IMR-90 (cell line): ENCODE measurements around the gene ASTN2. TPM values are rescaled to one million over a fixed set of nuclear protein-coding genes. Genes with fewer than 3 reads are reported as not detected.
A peak's percentile ranks its signal among the peaks of the same experiment; 100 is the strongest.

ENCODE experiments used
- ATAC-seq: fragments of 200-7000 bp; cut with Tn5 transposase; 2 replicates; pipeline ENCODE4 v1.9.1; 2020; ENCODE audit warnings: low read depth, mild to moderate bottlenecking, moderate library complexity
- BruUV-seq: library from RNA; stranded (reverse); fragments of 400-500 nt; replicated peaks from 2 replicates; lab custom pipeline; 2021; lab: Mats Ljungman, UMichigan
- CTCF ChIA-PET: fragments of 300-600 bp; formaldehyde crosslinking; extraction: SDS; loops from one replicate; lab custom pipeline; 2021; ENCODE audit warnings: antibody characterized with exemption; lab: Yijun Ruan, JAX
- POLR2A ChIA-PET: fragments of 300-600 bp; sonication (Branson Sonifier 250); formaldehyde crosslinking; loops from one replicate; lab custom pipeline; 2022; ENCODE audit warnings: antibody characterized with exemption; ENCODE audit not compliant: unreplicated experiment; lab: Charles Lee
- DNase-seq: peaks from one replicate; pipeline ENCODE4 v3.0.0; 2013
- H2AFZ ChIP-seq: replicated peaks from 2 replicates; pipeline ENCODE3; 2013; ENCODE audit warnings: low read length, mild to moderate bottlenecking; ENCODE audit not compliant: poor library complexity
- H2AK5ac ChIP-seq: 2 replicates; pipeline ENCODE4 v1.6.1; 2013; ENCODE audit warnings: low read depth, low read length, inconsistent platforms
- H2AK9ac ChIP-seq: replicated peaks from 2 replicates; pipeline ENCODE3; 2013; ENCODE audit warnings: mild to moderate bottlenecking, low read depth, low read length, moderate library complexity; ENCODE audit not compliant: poor library complexity
- H2BK120ac ChIP-seq: 2 replicates; pipeline ENCODE4 v1.6.1; 2013; ENCODE audit warnings: low read depth, low read length, inconsistent platforms
- H2BK15ac ChIP-seq: 3 replicates; pipeline ENCODE4 v1.6.1; 2013; ENCODE audit warnings: low read depth, low read length, inconsistent platforms
- H2BK20ac ChIP-seq: 2 replicates; pipeline ENCODE4 v1.6.1; 2013; ENCODE audit warnings: low read depth, mild to moderate bottlenecking, inconsistent platforms, low read length, moderate library complexity
- H2BK5ac ChIP-seq: 2 replicates; pipeline ENCODE4 v1.6.1; 2013; ENCODE audit warnings: mild to moderate bottlenecking, low read depth, low read length, inconsistent platforms; ENCODE audit not compliant: poor library complexity, severe bottlenecking
- H3K14ac ChIP-seq: replicated peaks from 2 replicates; pipeline ENCODE4 v1.6.1; 2013; ENCODE audit warnings: low read depth, low read length, inconsistent platforms
- H3K18ac ChIP-seq: 2 replicates; pipeline ENCODE4 v1.6.1; 2013; ENCODE audit warnings: low read depth, low read length, control low read depth
- H3K23ac ChIP-seq: 2 replicates; pipeline ENCODE4 v1.6.1; 2013; ENCODE audit warnings: low read depth, low read length, inconsistent platforms
- H3K27ac ChIP-seq: 2 replicates; pipeline ENCODE4 v1.5.1; 2013; ENCODE audit warnings: mild to moderate bottlenecking, control low read depth, low read length; ENCODE audit not compliant: insufficient read depth
- H3K27me3 ChIP-seq: 2 replicates; pipeline ENCODE4 v1.6.1; 2013; ENCODE audit warnings: low read length; ENCODE audit not compliant: control insufficient read depth, insufficient read depth
- H3K36me3 ChIP-seq: 2 replicates; pipeline ENCODE4 v1.6.1; 2013; ENCODE audit warnings: low read length, mixed read lengths; ENCODE audit not compliant: control insufficient read depth, insufficient read depth
- H3K4ac ChIP-seq: 2 replicates; pipeline ENCODE4 v1.6.1; 2013; ENCODE audit warnings: low read depth, low read length, inconsistent platforms
- H3K4me1 ChIP-seq: 2 replicates; pipeline ENCODE4 v1.6.1; 2013; ENCODE audit warnings: low read length, mixed read lengths; ENCODE audit not compliant: control insufficient read depth, insufficient read depth
- H3K4me2 ChIP-seq: 2 replicates; pipeline ENCODE4 v1.6.1; 2013; ENCODE audit warnings: low read depth, mild to moderate bottlenecking, control low read depth, low read length, moderate library complexity
- H3K4me3 ChIP-seq: 2 replicates; pipeline ENCODE4 v1.5.1; 2013; ENCODE audit warnings: low read depth, mild to moderate bottlenecking, control low read depth, low read length, moderate library complexity; ENCODE audit not compliant: insufficient read depth
- H3K56ac ChIP-seq: 2 replicates; pipeline ENCODE4 v1.6.1; 2013; ENCODE audit warnings: low read length, inconsistent platforms; ENCODE audit not compliant: insufficient read depth; ENCODE audit errors: extremely low read depth
- H3K79me1 ChIP-seq, 2 experiments: 2 replicates each; pipeline ENCODE4 v1.6.1; 2013; ENCODE audit warnings: low read length in 2 of 2, inconsistent platforms in 1 of 2, low read depth in 1 of 2
- H3K9ac ChIP-seq: 2 replicates; pipeline ENCODE4 v1.6.1; 2013; ENCODE audit warnings: low read depth, low read length, control low read depth
- H3K9me1 ChIP-seq: 2 replicates; pipeline ENCODE4 v1.6.1; 2013; ENCODE audit warnings: low read length, inconsistent platforms; ENCODE audit not compliant: insufficient read depth
- H3K9me3 ChIP-seq: 2 replicates; pipeline ENCODE4 v1.6.1; 2013; ENCODE audit warnings: low read length; ENCODE audit not compliant: control insufficient read depth, insufficient read depth
- H4K20me1 ChIP-seq: 2 replicates; pipeline ENCODE4 v1.6.1; 2013; ENCODE audit warnings: low read length, inconsistent platforms; ENCODE audit not compliant: insufficient read depth
- H4K5ac ChIP-seq: 2 replicates; pipeline ENCODE4 v1.6.1; 2013; ENCODE audit warnings: mild to moderate bottlenecking, low read depth, low read length, control low read depth
- H4K8ac ChIP-seq, 2 experiments: 2 replicates each; pipeline ENCODE4 v1.6.1; 2013; ENCODE audit warnings: low read depth in 2 of 2, low read length in 2 of 2, control low read depth in 1 of 2, inconsistent platforms in 1 of 2
- H4K91ac ChIP-seq: 2 replicates; pipeline ENCODE4 v1.6.1; 2013; ENCODE audit warnings: low read depth, low read length, inconsistent platforms; ENCODE audit not compliant: insufficient read depth
- MAFK ChIP-seq: IDR thresholded peaks from 2 replicates; pipeline ENCODE4 v1.6.1; 2012; ENCODE audit warnings: low read depth, low read length, improper control_type of control experiment
- NFE2L2 ChIP-seq: fragments of 150-350 bp; IDR thresholded peaks from 2 replicates; pipeline ENCODE4 v1.6.1; 2016; ENCODE audit warnings: low read depth, mild to moderate bottlenecking, low read length
- dilution Hi-C: fragments of 300-500 bp; cut with HindIII; formaldehyde crosslinking; loops from one replicate; pipeline ENCODE4 v1.14.3; 2018; ENCODE audit warnings: low sequenced_read_pairs; ENCODE audit not compliant: unreplicated experiment
- in situ Hi-C: fragments of 300-500 bp; cut with MboI; formaldehyde crosslinking; loops from 3 replicates; pipeline ENCODE4 v1.14.3; 2019; ENCODE audit warnings: low sequenced_read_pairs, inconsistent platforms, mixed read lengths
- intact Hi-C: fragments of 100-400 bp; cut with micrococcal nuclease; formaldehyde crosslinking; loops from 2 replicates; pipeline ENCODE4 v1.10.0; 2022
- polyA plus RNA-seq, 3 experiments: library from polyadenylated mRNA; depleted of rRNA; stranded (reverse); fragments of >200 nt; gene quantifications; 2 replicates each; pipeline ENCODE4 v1.2.3, GENCODE V29; 2012; ENCODE audit warnings: low replicate concordance in 1 of 3
- total RNA-seq: library from RNA; depleted of rRNA; stranded (reverse); fragments of >200 nt; gene quantifications from 2 replicates; pipeline ENCODE4 v1.2.3, GENCODE V29; 2012

Gene ASTN2
- total and polyA plus RNA-seq, 2 of the 4 experiments (the other 2 are of a cell fraction): 3.8 to 6.8 TPM

- Histone ChIP-seq H3K18ac (no peak overlapping the region), H4K91ac (no peak overlapping the region), H2BK120ac (no peak overlapping the region), H4K20me1 (no peaks in the 10 kb centered on the region), H3K4me2 (no peak overlapping the region), H3K4me1 (no peaks in the 10 kb centered on the region), H3K4me3 (no peak overlapping the region), H3K9me1 (no peaks in the 10 kb centered on the region), H3K27ac (no peak overlapping the region), H3K14ac (no peak overlapping the region), H3K56ac (no peak overlapping the region), H2BK5ac (no peak overlapping the region), H4K8ac (no peak overlapping the region), H2AFZ (no peak overlapping the region), H2AK9ac (no peak overlapping the region), H4K5ac (no peak overlapping the region), H3K4ac (no peak overlapping the region), H3K9ac (no peak overlapping the region), H3K27me3 (no peaks in the 10 kb centered on the region), H2AK5ac (no peak overlapping the region), H3K23ac (no peak overlapping the region), H3K79me1 (no peaks in the 10 kb centered on the region), H3K9me3 (no peaks in the 10 kb centered on the region), H3K36me3 (no peaks in the 10 kb centered on the region), H2BK20ac (no peak overlapping the region), H2BK15ac (no peak overlapping the region)
- dilution Hi-C loops (no loop called here), intact Hi-C loops (no loop called here), in situ Hi-C loops (no loop called here)
- CTCF ChIA-PET: no interaction called here
- TF ChIP-seq NFE2L2 (no peak), MAFK (peak; percentile 96)
- no peak for ATAC-seq
- DNase-seq: no peak
- POLR2A ChIA-PET: no interaction called here
- BruUV-seq: no TSS peak
Measured at GRCh38 chr9:116442528-116442927, 972.3 kb downstream of the ASTN2 start.
